Femur (tissue), 1 donor: ENCODE results near the gene CATSPER2.
"Not testable (repeated sequence)": the region's sequence is repeated elsewhere in the genome, so short reads cannot be mapped to it uniquely, and the experiment has no call there.

Experiments used
- DNase-seq: peaks from one replicate; pipeline ENCODE4 v3.0.0-alpha.2; 2017

Gene CATSPER2

DNA sequence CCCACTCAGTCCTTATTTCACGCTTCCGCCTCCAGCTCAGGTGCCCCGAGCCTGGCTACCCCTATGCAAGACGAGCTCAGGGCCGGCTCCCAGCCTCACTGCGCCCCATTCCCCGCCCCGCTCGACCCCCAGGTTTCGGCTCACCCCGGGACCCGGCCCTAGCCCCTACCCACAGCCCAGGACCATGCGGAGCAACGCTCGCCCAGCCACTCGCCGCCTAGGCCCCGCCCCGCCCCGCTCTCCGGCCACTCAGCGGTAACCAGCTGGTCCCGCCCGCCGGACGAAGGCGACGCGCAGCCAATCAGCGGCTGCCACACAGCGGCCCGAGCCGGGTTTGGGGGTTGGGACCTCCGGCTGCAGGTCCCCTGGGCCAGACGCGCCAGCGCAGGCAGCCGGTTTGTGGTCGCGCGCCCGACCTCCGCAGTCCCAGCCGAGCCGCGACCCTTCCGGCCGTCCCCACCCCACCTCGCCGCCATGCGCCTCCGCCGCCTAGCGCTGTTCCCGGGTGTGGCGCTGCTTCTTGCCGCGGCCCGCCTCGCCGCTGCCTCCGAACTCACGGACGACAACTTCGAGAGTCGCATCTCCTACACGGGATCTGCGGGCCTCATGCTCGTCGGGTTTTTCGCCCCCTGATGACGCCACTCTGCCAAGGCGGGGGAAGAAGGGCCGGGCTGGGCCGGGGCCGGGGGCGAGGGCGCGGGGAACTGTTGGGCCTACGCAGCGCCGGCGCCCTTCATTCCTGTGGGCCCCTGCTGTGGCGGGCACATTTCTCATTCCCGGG, at the start of gene CATSPER2:
CATSPER2 (minus strand) TSS at position 196 of the 781 bp plus-strand sequence. CDS start 783 bp downstream, outside the sequence.
- DNase-seq = no peak

DNA sequence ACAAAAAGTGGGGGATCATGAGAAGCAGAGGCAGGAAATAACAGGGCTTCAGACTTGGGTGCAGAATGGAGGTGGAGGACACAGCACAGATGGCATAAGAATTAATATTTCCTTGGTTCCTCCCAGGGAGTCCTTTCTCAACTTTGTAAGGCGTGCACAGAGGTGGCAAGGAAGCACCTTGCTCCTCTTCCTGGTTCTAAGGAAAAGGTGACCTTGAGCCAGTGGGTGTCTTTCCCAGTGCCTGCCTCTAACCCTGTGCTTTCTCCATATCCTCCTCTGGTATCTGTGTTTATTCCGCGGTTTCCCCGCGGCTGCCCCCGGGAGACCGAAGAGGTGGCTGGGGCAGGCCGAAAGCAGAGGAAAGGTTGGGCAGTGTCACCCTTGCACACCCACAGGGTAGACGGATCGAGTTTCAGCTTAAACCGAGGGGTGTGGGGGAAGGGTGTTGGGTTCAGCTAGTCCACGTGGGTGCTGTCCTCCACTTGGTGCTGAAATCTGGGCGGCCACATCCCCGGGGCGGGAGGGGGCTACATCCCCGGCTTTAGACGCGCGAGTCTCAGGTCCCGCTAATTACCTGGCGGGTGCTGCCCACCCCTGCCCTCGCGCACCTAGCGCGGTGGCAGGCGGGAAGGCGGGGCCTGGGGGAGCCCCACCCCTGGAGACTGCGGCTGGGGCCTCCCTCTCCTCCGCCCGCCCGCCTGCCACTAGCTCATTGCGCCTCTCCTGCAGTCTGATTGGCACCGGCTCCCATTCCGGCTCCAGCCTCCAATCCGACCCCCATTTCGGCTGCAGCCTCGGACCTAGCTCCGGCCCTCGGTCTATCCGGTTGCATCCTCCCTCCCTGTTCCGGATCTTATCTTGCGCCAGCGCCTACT, 44.7 kb upstream of the CATSPER2 start, which contains the start of gene CKMT1A:
CKMT1A (plus strand) TSS at position 712 of the 875 bp plus-strand sequence. CDS start 192 bp downstream, outside the sequence.
- not testable (repeated sequence) for DNase-seq

DNA sequence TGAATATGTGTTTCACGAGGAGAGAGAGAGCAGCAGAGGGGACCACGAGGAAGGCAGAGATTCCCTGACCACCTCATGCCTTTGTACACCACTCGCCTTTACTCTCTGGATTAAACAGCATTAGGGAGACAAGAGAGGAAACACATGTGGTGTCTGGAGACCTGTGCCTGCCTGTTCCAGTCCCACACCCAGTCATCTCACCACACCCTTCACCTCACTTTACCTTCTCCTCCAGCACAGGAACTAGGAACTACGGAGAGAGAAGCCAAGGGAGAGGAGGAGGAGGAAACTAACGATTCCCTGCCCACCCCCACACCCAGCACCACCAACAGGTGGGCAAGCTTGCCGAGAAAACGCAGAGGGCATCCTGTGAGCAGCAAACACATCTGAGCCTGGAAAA, 44.0 kb upstream of the CATSPER2 start:
- not testable (repeated sequence) for DNase-seq

DNA sequence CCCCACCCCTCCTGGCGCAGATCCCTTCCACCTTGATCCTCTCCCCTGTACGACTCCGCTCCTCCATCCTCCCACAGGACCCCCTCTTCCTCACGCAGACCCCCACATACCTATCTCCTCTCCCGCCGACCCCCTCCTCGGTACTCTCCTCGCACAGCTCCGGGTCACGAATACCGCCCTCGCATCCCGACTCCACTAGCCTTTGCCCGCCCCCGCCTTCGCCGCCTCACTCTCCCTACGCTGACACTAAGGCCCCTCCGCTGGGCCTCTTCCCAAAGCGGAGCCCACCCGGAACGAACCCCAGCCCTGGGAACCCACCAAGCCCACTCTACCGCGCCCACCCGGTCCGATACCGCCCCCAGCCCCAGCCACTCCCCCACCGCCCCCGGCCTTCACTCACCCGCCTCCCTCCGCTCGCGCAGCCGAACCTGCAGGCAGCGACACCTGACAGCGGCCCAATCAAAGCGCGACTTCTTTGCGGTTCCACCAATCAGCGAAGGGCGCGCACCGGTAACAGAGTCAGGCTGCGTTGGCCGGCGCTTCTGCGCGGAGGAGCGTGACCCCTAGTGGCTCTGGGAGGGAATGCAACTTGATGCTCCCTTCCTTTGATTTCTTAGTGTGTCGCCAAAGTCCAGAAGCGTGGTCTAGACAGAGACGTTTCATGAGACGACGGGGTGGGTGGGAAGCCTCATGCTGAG, 41.1 kb upstream of the CATSPER2 start:
- not testable (repeated sequence) for DNase-seq

DNA sequence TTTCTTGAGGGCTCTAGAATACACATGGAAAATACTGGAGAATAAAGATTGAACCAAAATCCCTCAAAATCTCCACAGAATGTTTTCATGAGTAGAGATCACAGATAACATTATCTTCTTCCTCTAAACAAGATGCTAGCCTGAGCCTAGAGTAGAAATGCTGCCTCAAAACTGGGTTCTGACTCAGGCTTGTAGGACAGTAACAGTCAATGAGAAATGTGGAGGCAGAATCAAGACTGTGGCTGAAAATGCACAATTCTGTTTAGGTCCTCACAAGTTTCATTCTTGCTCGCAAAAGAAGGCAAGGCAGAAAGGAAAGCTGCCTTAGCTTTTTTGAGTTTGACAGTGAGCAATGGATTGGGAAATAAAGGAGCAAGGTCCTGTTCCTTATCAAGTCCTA, 25.5 kb upstream of the CATSPER2 start:
- DNase-seq = not testable (repeated sequence)

DNA sequence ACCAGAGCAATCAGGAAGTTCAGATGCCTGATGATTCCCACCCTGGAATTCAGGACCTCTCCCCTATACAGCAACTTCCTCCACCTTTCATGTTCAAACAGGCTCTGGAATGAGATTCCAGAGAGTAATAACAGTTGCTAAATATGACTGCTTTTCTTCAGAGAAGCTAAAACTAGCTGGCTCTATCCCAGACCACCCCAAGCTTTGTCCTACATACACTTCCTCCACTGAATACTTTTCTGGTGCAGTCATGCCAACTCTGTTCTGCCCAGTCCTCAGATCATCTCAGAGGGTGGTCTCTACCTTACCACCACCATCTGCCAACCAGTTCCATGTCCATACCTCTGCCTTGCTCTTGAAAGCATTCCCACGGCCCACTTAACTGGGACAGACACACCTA, 17.5 kb upstream of the CATSPER2 start:
- DNase-seq = not testable (repeated sequence)

DNA sequence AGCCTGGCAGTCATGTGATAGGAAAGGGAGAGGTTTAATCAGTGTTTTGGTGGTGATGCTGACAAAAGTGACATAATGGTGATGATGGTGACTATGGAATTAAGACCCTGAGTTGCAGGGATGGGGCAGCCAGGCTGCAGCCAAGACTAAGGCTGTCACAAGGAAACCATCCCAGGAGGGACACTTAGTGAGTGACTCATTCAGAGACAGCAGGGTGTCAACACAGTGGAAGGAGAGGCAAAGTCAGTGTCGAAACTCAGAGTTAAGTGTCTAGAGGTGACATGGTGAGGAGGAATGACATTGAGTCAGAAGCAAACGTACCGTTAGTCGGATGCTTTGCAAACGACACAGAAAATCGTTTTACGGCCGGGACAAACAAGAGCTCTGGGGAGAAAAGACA, 14.7 kb upstream of the CATSPER2 start:
- DNase-seq = not testable (repeated sequence)

DNA sequence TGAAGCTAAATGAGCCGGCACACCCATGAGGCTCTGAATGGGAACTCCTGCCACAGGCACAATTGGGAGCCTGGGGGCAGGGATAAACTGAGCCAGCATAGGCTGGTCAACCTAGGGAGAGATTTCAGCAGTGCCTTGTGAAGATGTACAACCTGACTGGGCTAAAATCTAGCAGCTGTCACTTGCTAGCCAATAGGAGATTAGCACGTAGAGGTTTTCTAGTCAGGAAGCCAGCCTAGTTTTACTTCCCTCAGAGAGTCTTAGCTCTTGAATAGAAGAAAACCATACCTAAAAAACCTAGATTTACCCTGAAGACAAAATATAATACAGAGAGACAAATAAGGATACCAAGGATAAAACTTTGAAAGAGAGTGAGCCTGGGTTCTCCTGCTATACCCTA, 13.6 kb upstream of the CATSPER2 start:
- DNase-seq = not testable (repeated sequence)

DNA sequence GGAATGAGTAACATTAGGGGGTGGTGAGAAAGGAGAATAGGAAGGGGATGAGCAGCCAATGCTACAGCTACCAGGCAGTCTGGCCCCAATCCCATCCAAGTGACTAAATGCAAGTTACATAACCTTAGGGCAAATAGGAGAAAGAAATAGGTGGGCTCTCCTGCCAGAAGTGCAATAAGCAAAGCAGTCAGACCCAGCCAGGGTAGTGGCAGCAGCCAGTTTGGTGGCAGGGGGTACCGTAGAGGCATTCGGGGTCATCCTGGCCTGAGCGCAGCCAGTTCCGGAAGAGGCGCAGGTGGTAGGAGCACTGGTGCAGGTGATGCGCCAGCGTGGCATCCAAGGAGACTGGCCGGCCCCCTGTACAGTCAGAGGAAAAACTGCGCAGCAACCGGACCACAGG, 11.1 kb upstream of the CATSPER2 start:
- not testable (repeated sequence) for DNase-seq

DNA sequence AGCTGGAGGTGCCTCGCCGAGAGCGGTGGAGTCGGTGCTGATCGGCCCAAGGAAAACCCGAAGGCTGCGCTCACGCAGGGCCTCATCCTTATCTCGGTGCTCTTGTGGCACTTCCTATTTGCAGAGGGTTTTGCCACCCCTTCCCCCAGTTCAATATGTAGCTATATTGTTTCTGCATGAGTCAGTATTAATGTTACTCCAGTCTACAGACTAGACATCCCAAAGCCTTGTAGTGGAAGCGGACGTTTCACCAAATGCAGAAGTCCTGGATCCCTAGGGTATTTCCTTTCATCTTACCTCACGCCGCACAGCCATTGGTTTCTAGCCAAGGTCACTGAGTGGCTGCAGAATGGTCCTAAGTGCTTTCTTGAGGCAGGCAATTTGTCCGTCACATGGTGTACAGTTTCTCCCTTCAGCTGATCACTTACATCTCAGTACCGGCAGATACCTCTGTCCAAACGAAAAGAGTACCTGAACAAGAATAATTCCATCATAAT, 834 bp upstream of the CATSPER2 start:
- not testable (repeated sequence) for DNase-seq

DNA sequence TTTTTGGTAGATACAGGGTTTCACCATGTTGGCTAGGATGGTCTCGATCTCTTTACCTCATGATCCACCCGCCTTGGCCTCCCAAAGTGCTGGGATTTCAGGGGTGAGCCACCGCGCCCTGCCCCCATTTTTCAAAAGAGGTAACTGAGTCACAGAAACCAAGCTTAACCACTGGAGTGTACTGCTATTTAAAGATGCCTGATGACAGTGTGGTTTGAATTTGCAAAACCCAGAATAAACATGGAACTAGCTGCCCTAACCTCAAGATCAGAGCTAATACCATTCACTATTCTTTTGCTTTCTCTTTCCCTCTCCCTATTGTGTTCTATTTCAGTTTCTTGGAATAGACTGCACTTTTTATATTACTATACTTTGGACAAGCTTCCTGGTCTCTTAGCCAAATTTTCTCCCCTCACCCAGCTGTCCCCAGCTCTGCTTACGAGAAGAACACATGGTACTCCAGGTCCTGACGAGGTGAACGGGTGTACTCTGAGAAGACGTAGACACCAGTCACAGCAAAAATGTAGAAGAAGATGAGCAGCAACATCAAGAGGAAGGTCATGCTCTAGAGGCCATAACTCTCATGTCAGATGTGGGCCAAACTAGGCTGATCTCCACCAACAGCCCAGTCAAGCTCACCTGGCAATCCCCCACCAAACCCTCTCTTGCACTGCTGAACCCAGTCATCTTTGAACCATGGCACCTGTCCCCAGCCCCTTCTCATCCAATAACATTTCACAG, 10.0 kb downstream of the CATSPER2 start:
- not testable (repeated sequence) for DNase-seq

DNA sequence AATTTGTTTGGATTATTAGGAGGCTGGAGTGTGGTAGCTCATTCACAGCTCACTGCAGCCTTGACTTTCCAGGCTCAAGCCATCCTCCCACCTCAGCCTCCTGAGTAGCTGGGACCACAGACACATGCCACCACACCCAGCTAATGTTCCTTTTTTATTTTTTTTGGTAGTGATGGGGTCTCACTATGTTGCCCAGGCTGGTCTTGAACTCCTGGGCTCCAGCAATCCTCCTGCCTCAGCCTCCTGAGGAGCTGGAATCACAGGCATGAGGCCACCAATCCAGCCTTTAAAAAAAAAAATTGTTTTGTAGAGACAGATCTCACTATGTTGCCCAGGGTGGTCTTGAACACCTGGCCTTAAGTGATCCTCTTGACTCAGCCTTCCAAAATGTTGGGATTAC, 21.7 kb downstream of the CATSPER2 start:
- not testable (repeated sequence) for DNase-seq

DNA sequence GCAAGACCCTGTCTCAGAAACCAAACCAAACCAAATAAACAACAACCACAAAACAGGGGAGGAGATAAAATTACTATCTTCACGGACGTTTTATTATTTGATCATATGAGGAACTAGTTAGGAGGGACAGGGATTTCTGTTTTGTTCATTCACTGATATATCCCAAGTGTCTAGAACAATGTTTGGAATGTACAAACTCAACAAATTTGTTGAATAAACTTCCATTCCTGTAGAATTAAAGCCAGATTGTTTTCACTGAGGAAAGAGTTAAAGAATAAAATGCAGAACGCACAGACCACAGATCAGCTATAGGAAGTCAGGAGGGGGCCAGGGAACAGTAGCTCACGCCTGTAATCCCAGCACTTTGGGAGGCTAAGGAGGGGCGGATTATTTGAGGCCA, 23.5 kb downstream of the CATSPER2 start:
- DNase-seq = no peak

DNA sequence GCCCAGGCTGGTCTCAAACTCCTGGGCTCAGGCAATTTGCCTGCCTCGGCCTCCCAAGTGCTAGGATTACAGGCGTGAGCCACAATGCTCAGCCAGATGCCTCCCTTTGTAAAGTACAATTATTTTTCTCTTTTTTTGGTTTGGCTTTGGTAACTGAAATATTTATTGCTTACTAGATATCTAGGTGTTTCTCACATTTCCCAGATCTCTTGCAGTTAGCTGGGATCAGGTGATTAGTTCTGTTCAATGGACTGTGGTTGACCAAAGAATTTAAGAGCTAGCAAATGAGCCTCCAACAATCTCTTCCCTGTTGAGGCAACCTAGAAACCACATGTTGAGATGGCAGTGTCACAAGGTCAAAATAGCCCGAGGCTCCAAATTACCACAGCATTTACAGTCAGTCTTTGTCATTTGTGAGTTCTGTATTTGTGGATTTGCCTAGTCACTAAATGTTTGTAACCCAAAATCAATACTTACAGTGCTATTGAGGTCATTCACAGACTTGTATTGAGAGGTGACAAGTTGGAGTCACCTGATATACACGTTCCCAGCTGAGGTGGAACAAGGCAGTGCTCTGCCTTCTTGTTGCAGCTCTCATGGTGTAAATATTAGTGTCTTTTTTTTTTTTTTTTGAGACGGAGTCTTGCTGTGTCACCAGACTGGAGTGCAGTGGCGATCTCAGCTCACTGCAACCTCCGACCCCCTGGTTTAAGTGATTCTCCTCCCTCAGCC, 26.4 kb downstream of the CATSPER2 start:
- DNase-seq = not testable (repeated sequence)

DNA sequence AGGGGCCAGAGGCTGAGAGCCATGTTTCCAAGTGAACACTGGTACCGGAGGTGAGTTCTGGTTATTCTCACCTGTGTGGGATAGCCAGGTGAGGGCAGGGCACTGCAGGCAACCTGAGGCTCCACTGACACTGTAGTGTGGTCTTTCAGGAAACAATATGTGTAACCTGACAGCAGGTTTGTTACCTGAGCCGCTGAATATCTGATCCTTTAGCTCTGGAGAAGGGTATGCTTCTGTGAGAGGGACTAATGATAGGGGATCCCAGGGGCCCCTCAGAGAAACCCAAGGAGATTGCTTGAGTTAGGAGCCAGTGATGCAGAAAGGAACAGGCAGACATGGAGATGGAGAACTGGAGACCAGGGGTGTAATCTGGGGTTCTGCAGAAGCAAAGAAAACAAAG, 29.9 kb downstream of the CATSPER2 start, which contains the start of gene STRC:
STRC (minus strand) TSS at position 101 of the 400 bp plus-strand sequence; CDS start at position 23, 78 bp downstream.
- not testable (repeated sequence) for DNase-seq

DNA sequence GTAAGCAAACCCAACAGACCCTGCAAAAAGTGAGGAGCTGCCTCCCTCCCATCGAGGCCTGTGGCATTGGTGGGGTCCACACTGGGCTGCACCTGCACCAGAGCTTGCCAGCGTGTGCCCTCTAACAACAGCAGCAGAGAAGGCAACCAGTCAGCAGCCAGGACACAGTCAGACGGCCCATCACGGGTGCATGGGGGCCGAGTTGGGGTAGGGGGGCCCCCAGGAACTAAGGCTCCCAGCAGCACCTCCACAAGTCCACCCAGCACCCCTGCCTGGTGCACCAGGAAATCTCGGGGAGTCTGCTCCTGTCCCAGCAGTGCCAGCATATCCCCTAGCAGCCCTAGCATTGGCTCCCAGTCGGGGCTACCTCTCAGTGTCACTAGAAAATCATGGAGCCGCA, 30.9 kb downstream of the CATSPER2 start:
- not testable (repeated sequence) for DNase-seq

DNA sequence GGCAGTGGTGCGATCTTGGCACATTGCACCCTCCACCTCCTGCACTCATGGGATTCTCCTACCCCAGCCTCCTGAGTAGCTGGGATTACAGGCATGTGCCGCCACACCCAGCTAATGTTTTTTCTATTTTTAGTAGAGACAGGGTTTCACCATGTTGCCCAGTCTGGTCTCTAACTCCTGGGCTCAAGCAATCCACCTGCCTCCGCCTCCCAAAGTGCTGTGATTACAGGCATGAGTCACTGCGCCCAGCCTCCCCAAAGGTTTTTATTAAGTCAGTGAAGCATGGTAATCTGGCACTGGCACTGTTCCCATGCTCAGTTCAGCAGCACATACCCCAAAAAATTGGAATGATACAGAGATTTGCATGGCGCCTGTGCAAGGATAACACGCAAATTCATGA, 46.4 kb downstream of the CATSPER2 start:
- DNase-seq = peak; percentile 36

DNA sequence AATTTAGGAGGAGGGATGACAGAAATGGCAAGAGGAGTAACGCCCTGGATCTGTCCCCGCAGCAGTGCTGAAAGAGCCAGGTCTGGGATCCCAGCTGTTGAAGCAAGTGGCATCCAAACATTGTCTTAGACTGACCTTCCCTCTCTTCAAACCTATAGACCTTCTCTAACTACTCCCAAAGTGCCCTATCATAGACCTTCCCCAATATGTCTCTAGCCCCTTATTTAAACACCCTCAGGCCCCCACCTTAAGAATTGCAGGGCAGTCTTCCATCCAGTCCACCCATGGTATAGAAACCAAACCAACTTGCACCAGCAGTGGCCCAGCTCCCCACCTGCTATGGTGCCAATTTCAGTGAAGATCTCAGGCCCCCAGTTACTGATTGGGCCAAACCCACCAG, 48.4 kb downstream of the CATSPER2 start:
- DNase-seq = not testable (repeated sequence)

DNA sequence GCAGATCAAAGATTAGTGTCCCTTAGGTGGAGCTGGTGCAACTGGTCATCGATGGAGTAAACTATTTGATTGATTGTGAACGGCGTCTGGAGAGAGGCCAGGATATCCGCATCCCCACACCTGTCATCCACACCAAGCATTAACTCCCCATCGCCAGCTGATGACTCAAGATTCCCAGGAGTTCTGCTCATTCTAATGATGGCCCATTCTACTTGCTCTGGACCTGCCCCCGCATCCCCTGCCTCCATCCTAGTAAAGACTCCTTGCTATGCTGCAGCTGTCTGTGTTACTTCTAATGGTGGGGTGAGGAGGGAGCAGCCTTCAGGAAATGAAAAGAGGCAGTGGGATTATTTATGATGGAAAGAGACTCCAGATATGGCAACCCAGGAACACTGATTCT, 49.5 kb downstream of the CATSPER2 start:
- DNase-seq = not testable (repeated sequence)

DNA sequence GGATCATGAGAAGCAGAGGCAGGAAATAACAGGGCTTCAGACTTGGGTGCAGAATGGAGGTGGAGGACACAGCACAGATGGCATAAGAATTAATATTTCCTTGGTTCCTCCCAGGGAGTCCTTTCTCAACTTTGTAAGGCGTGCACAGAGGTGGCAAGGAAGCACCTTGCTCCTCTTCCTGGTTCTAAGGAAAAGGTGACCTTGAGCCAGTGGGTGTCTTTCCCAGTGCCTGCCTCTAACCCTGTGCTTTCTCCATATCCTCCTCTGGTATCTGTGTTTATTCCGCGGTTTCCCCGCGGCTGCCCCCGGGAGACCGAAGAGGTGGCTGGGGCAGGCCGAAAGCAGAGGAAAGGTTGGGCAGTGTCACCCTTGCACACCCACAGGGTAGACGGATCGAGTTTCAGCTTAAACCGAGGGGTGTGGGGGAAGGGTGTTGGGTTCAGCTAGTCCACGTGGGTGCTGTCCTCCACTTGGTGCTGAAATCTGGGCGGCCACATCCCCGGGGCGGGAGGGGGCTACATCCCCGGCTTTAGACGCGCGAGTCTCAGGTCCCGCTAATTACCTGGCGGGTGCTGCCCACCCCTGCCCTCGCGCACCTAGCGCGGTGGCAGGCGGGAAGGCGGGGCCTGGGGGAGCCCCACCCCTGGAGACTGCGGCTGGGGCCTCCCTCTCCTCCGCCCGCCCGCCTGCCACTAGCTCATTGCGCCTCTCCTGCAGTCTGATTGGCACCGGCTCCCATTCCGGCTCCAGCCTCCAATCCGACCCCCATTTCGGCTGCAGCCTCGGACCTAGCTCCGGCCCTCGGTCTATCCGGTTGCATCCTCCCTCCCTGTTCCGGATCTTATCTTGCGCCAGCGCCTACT, 55.1 kb downstream of the CATSPER2 start, which contains the start of gene CKMT1B:
CKMT1B (plus strand) TSS at position 700 of the 863 bp plus-strand sequence. CDS start 192 bp downstream, outside the sequence.
- DNase-seq = not testable (repeated sequence)
